ENCODE measurements around the gene SRRM4. TPM values are rescaled to one million over a fixed set of nuclear protein-coding genes. Genes with fewer than 3 reads are reported as not detected.

Gene SRRM4
- total and polyA plus RNA-seq, 4 donors = not detected

- Histone ChIP-seq H3K27me3 (ENCODE audit: control insufficient read depth in 4 of 4, insufficient read depth in 4 of 4, low read length in 3 of 4) (peaks cover 0 to 3% (median 0%) of the 10 kb centered on the region in 4 donors), H3K36me3 (ENCODE audit: control insufficient read depth in 4 of 4, insufficient read depth in 3 of 4, low read depth in 1 of 4, low read length in 3 of 4) (no peaks in the 10 kb centered on the region), H3K9ac (ENCODE audit: low read depth in 1 of 2, low read length in 2 of 2) (no peak overlapping the region), H3K4me3 (ENCODE audit: low read depth in 1 of 3, low read length in 3 of 3) (no peak overlapping the region), H3K4me1 (ENCODE audit: control insufficient read depth in 4 of 4, insufficient read depth in 4 of 4, low read length in 3 of 4) (no peaks in the 10 kb centered on the region), H3K27ac (ENCODE audit: low read depth in 1 of 2, low read length in 2 of 2) (peak overlapping the region in 1 of 2 donors; percentile 41), H3K9me3 (ENCODE audit: control insufficient read depth in 4 of 4, low read length in 3 of 4) (no peaks in the 10 kb centered on the region)
- WGBS = 78% methylated on average over 5 of the region's 5 CpGs
- DNase-seq (ENCODE audit: low spot score) = no peak
- TF ChIP-seq NR2F2 (IDR thresholded peaks at IDR 0.05) = peak; percentile 45
- no peak for TF ChIP-seq EGR1 (IDR thresholded peaks at IDR 0.05; ENCODE audit: low read depth in 2 of 2)
- TF ChIP-seq MAX (IDR thresholded peaks at IDR 0.05) = no peak
- TF ChIP-seq HNF4G (IDR thresholded peaks at IDR 0.05) = no peak
- no peak for TF ChIP-seq RXRA (IDR thresholded peaks at IDR 0.05)
- no peak for TF ChIP-seq YY1 (IDR thresholded peaks at IDR 0.05)
Observed at GRCh38 chr12:119182701-119183493, 201.6 kb downstream of the SRRM4 start.

- H3K36me3 ChIP-seq (ENCODE audit: control insufficient read depth in 4 of 4, insufficient read depth in 3 of 4, low read depth in 1 of 4, low read length in 3 of 4) = no peaks in the 10 kb centered on the region
- no peak for DNase-seq (ENCODE audit: low spot score)
- no peak overlapping the region for H3K27ac ChIP-seq (ENCODE audit: low read depth in 1 of 2, low read length in 2 of 2)
- TF ChIP-seq EGR1 (IDR thresholded peaks at IDR 0.05; ENCODE audit: low read depth in 2 of 2) (no peak), ZBTB33 (IDR thresholded peaks at IDR 0.05) (no peak), HNF4G (IDR thresholded peaks at IDR 0.05) (no peak), GABPA (IDR thresholded peaks at IDR 0.05 in 1 of 2, conservative IDR thresholded peaks at IDR 0.05 in 1 of 2) (no peak), ATF3 (IDR thresholded peaks at IDR 0.05) (no peak), FOXA2 (IDR thresholded peaks at IDR 0.05) (no peak), RAD21 (IDR thresholded peaks at IDR 0.05) (no peak), CTCF (IDR thresholded peaks at IDR 0.05; ENCODE audit: low read depth, low read length, missing input control) (no peak), MAX (IDR thresholded peaks at IDR 0.05) (no peak)
- H3K9me3 ChIP-seq (ENCODE audit: control insufficient read depth in 4 of 4, low read length in 3 of 4) = no peaks in the 10 kb centered on the region
- WGBS = 90% methylated on average over 9 of the region's 9 CpGs
- no peaks in the 10 kb centered on the region for H3K4me1 ChIP-seq (ENCODE audit: control insufficient read depth in 4 of 4, insufficient read depth in 4 of 4, low read length in 3 of 4)
- H3K27me3 ChIP-seq (ENCODE audit: control insufficient read depth in 4 of 4, insufficient read depth in 4 of 4, low read length in 3 of 4) = peaks cover 0 to 3% (median 0%) of the 10 kb centered on the region in 4 donors
- no peak overlapping the region for H3K4me3 ChIP-seq (ENCODE audit: low read depth in 1 of 3, low read length in 3 of 3)
- H3K9ac ChIP-seq (ENCODE audit: low read depth in 1 of 2, low read length in 2 of 2) = no peak overlapping the region
Observed at GRCh38 chr12:119183942-119184695, 202.8 kb downstream of the SRRM4 start.

Data from liver (tissue), 9 donors.